AG08395 (cell line): Measurements from ENCODE around the gene KBTBD3.
"Not testable (repeated sequence)": the region's sequence is repeated elsewhere in the genome, so short reads cannot be mapped to it uniquely, and the experiment has no call there.

Experiments used
- DNase-seq: peaks from one replicate; pipeline ENCODE4 v3.0.0; 2012; ENCODE audit warnings: mixed read lengths, low spot score

KBTBD3 gene

GRCh38 chr11:106061249-106061784, 15.8 kb downstream of the KBTBD3 start:
- no peak for DNase-seq

GRCh38 chr11:106059617-106060016, 17.5 kb downstream of the KBTBD3 start:
- DNase-seq = no peak

DNA sequence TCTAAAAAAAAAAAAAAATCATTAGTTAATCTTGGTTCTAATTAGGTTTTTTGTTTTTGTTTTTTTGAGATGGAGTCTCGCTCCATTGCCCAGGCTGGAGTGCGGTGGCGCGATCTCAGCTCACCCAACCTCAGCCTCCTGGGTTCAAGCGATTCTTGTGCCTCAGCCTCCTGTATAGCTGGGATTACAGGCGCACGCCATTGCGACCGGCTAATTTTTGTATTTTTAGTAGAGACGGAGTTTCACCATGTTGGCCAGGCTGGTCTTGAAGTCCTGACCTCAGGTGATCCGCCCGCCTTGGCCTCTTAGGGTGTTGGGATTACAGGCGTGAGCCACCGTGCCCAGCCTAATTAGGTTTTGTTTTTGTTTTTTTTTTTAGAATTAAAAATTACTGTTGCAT, 18.8 kb downstream of the KBTBD3 start:
- DNase-seq = not testable (repeated sequence)

- no peak for DNase-seq
Measured at GRCh38 chr11:106051103-106051502, 26.0 kb downstream of the KBTBD3 start.

DNA sequence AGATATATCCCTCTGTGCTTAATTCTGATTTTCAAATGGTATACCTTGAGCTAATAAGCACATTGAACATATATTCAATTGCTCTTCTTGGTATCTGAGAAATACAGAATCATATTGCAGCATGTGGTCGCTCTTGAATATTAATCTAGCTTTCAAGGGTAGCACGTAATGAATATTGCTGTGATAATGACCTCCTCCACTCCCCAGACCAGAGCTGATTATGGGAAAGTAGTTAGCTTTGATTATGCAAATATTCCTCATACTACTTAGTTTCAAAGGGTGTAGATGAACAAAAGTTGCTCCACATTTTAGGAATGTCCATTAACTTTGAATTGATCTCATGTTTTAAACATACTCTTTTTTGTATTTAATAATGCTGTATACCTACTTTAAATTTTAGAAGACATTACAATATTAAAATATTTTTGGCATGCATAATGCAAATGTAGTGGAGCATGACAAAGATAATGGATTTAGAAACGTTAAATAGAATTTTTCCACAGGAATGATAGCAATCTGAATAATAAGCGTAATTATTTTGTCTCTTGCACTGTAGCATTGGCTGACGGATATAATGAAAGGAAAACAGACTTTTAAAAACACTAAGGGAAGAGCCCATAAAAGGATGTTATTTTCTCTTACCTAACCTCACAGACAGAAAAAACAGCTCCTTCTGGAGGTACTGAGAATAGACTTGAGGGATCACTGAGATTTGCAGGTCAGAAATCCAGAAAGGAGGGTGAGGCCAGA, 27.2 kb downstream of the KBTBD3 start:
- no peak for DNase-seq

GRCh38 chr11:106047631-106048030, 29.5 kb downstream of the KBTBD3 start:
- no peak for DNase-seq

DNA sequence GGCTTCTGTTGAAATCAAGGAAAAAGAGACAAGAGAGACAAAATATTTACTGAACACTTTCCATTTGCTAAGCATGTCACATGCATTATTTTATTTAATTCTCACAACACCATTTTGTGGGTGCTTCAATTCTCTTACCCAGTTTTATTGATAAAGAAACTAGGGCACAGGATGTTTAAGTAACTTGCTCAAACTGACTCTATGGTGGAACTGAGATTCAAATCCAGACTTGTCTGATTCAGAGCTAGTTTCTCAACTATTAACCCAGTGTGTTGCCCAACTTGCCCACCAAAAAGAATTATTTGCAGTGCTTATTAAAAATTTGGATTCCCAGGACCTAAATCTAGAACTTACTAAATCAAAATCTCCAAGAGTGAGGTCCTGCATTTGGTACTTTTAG, 33.6 kb downstream of the KBTBD3 start:
- no peak for DNase-seq

- DNase-seq = no peak
Measured at GRCh38 chr11:106032861-106033260, 44.3 kb downstream of the KBTBD3 start.

DNA sequence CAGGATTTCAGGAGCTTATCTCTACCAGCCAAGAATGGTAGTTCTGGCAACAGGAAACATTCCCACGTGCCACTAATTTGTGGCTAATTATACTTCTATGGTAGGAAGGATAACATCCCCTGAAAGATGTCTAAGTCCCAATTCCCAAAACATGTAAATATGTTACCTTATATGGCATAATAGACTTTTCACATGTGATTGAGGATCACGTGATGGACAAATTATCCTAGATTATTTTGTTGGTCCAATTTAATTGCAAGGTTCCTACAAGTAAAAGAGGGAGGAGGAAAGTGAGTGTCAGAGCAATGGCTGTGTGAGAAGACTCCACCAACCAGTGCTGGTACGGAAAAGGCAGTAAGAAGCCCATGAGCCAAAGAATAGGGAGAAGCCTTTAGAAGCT, 45.2 kb downstream of the KBTBD3 start:
- no peak for DNase-seq

- DNase-seq = no peak
Measured at GRCh38 chr11:106031202-106031810, 45.8 kb downstream of the KBTBD3 start.

- no peak for DNase-seq
Measured at GRCh38 chr11:106030609-106031008, 46.5 kb downstream of the KBTBD3 start.

DNA sequence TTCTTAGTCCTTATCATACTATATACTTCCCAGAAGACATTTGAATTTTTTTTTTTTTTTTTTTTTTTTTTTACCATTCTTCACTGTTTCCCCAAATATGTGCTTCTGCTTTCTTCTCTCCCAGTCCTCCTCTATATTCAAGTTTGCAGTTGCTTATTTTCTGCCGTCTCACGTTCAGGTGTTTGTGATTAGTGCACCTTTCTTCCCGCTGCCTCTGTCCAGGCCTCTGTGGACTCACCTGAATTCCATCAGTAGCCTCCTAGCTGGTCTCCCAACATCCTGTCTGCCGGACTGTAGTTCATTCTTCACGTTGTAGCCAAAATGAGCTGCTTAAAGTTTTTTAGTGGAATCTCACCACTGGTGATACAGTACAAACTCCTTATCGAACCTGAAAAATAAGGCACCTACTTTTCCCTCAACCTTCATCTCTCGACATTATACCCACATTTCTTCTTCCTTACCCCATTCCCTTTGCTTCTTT, 54.3 kb downstream of the KBTBD3 start:
- DNase-seq = no peak

GRCh38 chr11:106021967-106022794, 55.0 kb downstream of the KBTBD3 start, which contains the start of gene MSANTD4:
MSANTD4 (minus strand) TSS chr11:106022240; CDS start chr11:106010917, 11,323 bp downstream.
- peak; percentile 99 for DNase-seq

GRCh38 chr11:106021181-106021966, 55.8 kb downstream of the KBTBD3 start:
- DNase-seq = peak; percentile 13

- DNase-seq = no peak
Measured at GRCh38 chr11:106017093-106017492, 60.1 kb downstream of the KBTBD3 start.

GRCh38 chr11:106015066-106015465, 62.1 kb downstream of the KBTBD3 start:
- no peak for DNase-seq

DNA sequence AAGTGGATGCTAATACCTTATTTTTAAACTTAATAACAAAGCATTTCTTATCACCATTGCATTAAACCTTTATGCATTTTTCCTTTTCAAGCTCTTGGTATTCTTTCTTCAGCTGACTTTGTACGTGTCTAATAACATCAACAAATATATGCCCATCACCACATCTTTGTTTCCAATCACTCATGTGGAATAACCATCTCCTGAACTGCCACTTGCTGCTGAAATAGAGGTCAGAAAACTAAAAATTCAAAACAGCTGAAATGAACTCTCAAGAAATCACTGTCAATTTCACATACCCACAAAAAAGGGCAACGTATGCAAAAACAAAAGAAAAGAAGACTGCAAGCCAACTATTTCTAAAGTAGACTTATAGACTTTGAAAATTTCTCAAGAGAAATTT, 62.5 kb downstream of the KBTBD3 start:
- DNase-seq = no peak

DNA sequence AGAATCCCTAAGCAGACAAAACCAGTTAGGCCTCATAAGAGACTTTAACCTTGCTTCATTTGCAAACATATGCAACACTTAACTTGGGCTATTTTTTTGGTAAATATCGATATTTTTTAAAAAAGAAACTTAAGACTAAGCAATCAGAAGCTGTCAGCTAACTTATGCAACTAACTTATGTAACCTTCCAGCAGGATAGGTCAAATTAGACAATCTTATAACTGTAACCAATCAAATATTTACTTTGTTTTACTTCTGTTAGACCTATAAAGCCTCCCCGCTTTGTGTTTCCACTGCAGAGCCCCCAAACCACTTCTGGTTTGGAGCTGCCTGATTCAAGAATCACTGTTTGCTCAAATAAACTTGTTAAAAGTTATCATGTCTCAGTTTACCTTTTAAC, 63.1 kb downstream of the KBTBD3 start:
- DNase-seq = no peak

GRCh38 chr11:106012744-106013143, 64.4 kb downstream of the KBTBD3 start:
- peak; percentile 27 for DNase-seq

DNA sequence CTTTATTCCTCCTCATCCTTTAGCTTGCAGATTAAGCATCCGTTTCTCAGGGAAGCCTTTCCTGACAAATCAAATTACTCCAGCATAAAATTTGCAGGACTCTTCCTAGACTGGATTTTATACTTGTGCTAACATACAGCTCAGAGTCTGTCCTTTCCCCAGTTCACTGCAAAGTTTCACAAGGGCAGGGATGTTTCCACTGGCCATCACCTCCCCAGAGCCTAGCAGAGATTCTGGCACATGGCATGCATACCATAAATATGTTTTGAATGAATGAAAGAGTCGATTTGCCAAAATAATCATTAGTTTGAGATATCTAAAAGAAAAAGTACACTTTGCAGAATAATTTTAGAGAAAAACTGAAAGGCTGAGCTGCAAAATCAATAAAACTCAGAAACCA, 65.7 kb downstream of the KBTBD3 start:
- no peak for DNase-seq

GRCh38 chr11:106003094-106003493, 74.1 kb downstream of the KBTBD3 start:
- not testable (repeated sequence) for DNase-seq
